ENCODE measurements around the gene ARID3B.
A peak's percentile ranks its signal among the peaks of the same experiment; 100 is the strongest.
"Not testable (repeated sequence)": the region's sequence is repeated elsewhere in the genome, so short reads cannot be mapped to it uniquely, and the experiment has no call there.

The ARID3B gene

GRCh38 chr15:74535388-74536084, 5.5 kb upstream of the ARID3B start:
- DNase-seq (ENCODE audit: low read depth, low spot score): no peak

GRCh38 chr15:74537736-74538135, 3.3 kb upstream of the ARID3B start:
- DNase-seq (ENCODE audit: low read depth, low spot score): no peak

GRCh38 chr15:74539521-74539920, 1.5 kb upstream of the ARID3B start:
- DNase-seq (ENCODE audit: low read depth, low spot score): not testable (repeated sequence)

DNA sequence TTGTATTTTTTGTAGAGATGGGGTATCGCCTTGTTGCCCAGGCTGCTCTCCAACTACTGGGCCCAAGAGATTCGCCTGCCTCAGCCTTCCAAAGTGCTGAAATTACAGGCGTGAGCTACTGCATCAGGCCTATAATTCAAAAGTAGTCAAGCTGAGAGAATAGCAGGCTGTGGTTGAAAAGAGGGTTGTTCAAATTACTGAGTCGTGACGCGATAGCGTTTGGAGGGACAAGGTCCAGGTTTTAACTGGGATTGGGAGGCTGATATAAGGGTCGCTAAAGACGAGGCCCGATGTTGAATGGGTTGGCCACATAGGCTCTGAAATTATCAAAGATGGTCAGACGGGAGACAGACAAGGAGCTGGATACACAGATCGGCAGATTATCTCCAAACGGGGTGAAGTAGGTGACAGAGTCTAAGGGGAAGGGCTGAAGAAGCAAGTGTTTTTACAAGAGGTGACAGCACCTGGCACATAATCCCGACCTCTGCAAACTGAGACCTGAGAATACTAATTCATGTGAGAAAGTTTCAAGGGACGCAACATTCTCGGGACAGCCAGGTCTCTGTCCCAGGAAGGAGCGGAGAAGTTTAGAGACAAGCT, 759 bp upstream of the ARID3B start:
- DNase-seq (ENCODE audit: low read depth, low spot score): no peak

- no peak for DNase-seq (ENCODE audit: low read depth, low spot score)
These were observed 610 bp downstream of the ARID3B start for GRCh38 chr15:74541494-74542165.

GRCh38 chr15:74542166-74543042, 1.4 kb downstream of the ARID3B start:
- no peak for DNase-seq (ENCODE audit: low read depth, low spot score)

DNA sequence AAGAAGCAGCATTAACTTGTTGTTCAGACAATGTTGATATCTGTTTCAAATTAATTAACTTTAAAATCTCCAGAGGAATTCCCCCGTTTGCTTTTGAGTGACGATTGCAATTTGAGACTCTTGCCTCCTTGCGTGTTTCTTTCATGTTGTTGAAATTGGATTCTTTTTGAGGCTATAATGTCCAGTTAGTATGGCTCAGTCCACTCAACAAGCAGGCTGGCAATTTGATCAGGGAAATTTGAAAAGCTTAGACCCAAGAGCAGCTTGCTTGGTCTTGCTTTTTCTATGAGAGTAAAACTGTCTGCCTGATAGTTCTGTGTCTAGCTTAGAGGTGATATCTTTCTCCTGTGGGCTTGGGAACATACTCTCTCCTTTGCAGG, 2.0 kb downstream of the ARID3B start:
- no peak for DNase-seq (ENCODE audit: low read depth, low spot score)

DNA sequence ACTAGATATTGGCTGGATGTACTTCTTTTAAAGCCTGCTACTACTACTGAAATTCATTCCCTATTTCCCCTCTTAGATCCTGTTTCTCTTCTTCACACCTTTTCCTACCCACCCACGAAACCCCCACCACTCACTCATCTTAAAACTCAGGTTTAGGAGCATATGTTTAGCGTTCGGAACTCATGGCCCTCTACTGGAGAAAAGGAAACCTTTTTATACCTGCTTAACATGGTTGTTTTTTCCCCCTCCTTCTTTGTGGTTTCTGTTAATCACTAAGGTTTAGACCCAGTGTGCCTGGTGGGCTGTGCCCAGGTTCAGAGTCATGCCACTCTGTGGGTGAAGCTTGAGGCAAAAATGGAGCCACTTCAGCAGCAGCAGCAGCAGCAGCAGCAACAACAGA, 2.6 kb downstream of the ARID3B start:
- DNase-seq (ENCODE audit: low read depth, low spot score): no peak

- no peak for DNase-seq (ENCODE audit: low read depth, low spot score)
These were observed 4.1 kb downstream of the ARID3B start for GRCh38 chr15:74545086-74545485.

GRCh38 chr15:74545776-74546656, 5.0 kb downstream of the ARID3B start:
- DNase-seq (ENCODE audit: low read depth, low spot score): peak; percentile 99

DNA sequence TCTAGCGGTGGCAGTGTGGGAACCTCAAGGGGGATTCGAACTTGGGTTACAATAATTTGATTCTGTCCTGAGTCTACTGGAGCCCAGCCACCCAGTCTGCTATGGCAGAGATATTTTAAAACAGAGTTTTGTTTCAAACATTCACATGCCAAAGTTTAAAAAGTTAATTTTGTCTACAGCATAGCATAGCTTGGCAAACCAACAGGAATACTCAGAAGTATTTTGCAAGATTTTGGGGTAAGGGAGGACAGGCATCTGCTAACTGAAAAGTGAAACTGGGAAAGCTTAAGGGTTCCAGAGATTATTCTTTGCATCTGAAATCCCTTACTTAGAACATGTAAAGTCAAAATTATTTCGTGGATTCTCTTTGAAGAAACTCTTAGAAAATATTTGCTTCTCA, 6.6 kb downstream of the ARID3B start:
- DNase-seq (ENCODE audit: low read depth, low spot score): no peak

GRCh38 chr15:74548241-74548640, 7.2 kb downstream of the ARID3B start:
- DNase-seq (ENCODE audit: low read depth, low spot score): no peak

- DNase-seq (ENCODE audit: low read depth, low spot score): no peak
These were observed 8.8 kb downstream of the ARID3B start for GRCh38 chr15:74549816-74550215.

- DNase-seq (ENCODE audit: low read depth, low spot score): no peak
These were observed 10.7 kb downstream of the ARID3B start for GRCh38 chr15:74551714-74552113.

DNA sequence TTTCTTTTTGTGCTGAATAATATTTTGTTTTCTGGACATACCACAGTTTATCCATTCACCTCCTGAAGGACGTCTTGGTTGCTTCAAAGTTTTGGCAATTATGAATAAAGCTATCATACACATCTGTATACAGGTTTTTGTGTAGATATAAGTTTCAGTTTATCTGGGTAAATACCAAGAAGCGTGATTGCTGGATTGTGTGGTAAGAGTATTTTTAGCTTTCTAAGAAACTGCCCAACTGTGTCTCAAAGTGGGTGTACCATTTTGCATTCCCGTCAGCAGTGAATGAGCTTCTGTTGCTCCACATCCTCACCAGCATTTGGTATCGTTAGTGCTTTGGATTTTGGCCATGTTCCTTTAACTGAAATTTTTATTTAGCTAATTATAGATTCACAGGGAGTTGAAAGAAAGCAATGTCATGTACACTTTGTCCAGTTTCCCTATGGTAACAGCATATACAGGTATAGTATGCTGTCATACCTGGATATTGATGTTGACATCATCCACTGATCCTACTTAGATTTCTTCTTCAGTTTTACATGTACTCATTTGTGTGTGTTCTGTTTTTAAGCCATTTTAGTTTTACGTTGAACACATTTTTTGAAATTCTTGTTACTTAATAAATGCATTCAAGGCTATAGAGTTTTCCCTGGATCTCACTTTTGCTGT, 11.9 kb downstream of the ARID3B start:
- no peak for DNase-seq (ENCODE audit: low read depth, low spot score)

DNA sequence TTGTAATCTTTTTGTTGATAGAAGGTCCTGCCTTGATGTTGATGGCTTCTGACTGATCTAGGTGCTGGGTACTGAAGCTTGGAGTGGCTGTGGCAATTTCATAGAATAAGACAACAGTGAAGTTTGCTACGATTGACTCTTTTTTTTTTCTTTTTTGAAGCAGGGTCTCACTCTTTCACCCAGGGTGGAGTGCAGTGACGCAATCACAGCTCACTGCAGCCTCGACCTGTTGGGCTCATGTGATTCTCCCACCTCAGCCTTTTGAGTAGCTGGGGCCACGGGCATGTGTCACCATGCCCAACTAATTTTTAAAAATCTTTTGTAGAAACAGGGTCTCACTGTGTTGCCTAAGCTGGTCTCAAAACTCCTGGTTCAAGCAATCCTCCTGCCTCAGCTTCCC, 14.2 kb downstream of the ARID3B start:
- no peak for DNase-seq (ENCODE audit: low read depth, low spot score)

DNA sequence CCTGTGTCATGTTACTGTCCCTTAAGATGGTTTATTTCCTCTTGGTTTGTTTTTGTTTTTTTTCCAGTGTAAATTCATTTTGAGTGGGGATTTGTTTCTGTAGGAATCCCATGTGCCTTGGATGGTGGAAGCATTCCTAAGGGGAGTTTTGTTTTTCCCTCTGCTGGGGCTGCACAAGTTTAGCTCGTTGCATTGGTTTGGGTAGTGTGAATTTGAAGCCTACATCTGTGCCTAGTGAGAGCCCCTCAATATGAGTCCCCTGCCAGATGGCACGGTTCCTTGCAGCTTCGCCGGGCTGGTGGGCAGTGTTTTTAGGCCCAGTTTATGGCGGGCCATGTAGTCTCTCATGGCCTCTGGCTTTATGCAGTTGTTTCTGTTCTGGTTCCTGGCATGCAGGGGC, 17.7 kb downstream of the ARID3B start:
- DNase-seq (ENCODE audit: low read depth, low spot score): no peak

GRCh38 chr15:74563442-74563841, 22.4 kb downstream of the ARID3B start:
- DNase-seq (ENCODE audit: low read depth, low spot score): no peak

GRCh38 chr15:74564182-74564581, 23.2 kb downstream of the ARID3B start:
- DNase-seq (ENCODE audit: low read depth, low spot score): no peak

DNA sequence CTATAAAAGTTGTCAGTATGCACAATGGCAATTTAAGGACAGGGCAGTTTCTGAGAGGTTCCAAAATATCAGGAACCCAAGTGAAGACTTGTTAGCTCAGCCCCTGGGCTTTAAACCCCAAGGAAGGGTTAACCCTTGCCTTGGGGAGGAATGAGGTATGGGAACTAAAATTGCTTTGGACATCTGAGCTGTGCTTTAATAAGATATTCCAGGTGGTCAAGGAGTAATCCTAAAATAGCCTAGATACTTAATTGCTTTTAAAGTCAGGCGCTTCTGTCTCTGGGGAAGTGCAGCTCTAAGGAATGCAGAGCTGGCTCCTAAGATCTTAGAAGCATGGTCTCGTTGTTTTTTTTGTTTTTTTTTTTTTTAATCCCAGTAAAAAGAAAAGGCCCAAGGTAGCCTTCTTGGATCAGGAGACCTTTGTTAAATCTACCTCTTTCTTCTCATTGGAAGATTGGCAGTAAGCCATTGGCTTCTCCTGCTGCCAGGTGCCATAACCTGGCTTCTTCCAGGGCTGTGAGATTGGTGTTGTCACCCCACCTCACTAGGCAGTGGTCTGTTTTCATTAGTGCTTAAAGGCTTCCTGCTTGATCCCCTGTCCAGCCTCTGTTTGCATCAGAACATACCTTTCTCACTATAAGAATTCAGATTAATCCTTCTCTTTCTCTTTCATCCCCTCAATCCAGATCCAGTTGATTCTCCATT, 24.5 kb downstream of the ARID3B start:
- no peak for DNase-seq (ENCODE audit: low read depth, low spot score)

Measured in smooth muscle cell of the brain vasculature (primary cell).